Measurements from ENCODE around the gene SLC44A2.
A peak's percentile ranks its signal among the peaks of the same experiment; 100 is the strongest.

SLC44A2 gene

GRCh38 chr19:10593148-10593547 lies 32.2 kb upstream of the SLC44A2 start:
- H3K18ac ChIP-seq (ENCODE audit: low read length), result no peak overlapping the region
- no peak overlapping the region for H3K23ac ChIP-seq (ENCODE audit: low read depth, low read length, poor library complexity)
- H2BK120ac ChIP-seq (ENCODE audit: low read depth, low read length), result no peak overlapping the region
- no peak overlapping the region for H2BK5ac ChIP-seq (ENCODE audit: low read length)
- H2AFZ ChIP-seq (ENCODE audit: low read length), result no peak overlapping the region
- H3K14ac ChIP-seq (ENCODE audit: low read length), result no peak overlapping the region
- H3K79me1 ChIP-seq (ENCODE audit: low read depth, low read length), result no peaks in the 10 kb centered on the region
- no peak overlapping the region for H3K4me3 ChIP-seq (ENCODE audit: low read length in 2 of 2)
- H3K9ac ChIP-seq (ENCODE audit: low read depth, low read length, poor library complexity), result no peak overlapping the region
- no CpG with 5 or more reads among the region's 7 CpGs for WGBS, 2 donors (ENCODE audit: extremely low coverage in 2 of 2, insufficient read length in 2 of 2, insufficient replicate concordance in 1 of 2)
- H3K36me3 ChIP-seq (replicated peaks in 1 of 2; ENCODE audit: control insufficient read depth in 2 of 2, insufficient read depth in 2 of 2, low read length in 2 of 2), result no peaks in the 10 kb centered on the region
- no peaks in the 10 kb centered on the region for H3K4me1 ChIP-seq (ENCODE audit: control insufficient read depth in 2 of 2, insufficient read depth in 1 of 2, low read depth in 1 of 2, low read length in 2 of 2)
- H2BK15ac ChIP-seq (ENCODE audit: low read length), result no peak overlapping the region
- no peak overlapping the region for H3K4me2 ChIP-seq (ENCODE audit: insufficient read depth, low read length, poor library complexity, severe bottlenecking)
- no peak overlapping the region for H4K91ac ChIP-seq (ENCODE audit: low read depth, low read length, poor library complexity)
- DNase-seq (ENCODE audit: low spot score), result no peak
- H3K4ac ChIP-seq (ENCODE audit: low read length), result no peak overlapping the region
- H2AK5ac ChIP-seq (ENCODE audit: low read depth, low read length), result no peak overlapping the region
- no peak overlapping the region for H3K27ac ChIP-seq (replicated peaks; ENCODE audit: low read length)
- no peak overlapping the region for H4K8ac ChIP-seq (ENCODE audit: low read depth, low read length)
- no peaks in the 10 kb centered on the region for H3K9me3 ChIP-seq (replicated peaks in 1 of 2; ENCODE audit: control insufficient read depth in 2 of 2, insufficient read depth in 1 of 2, low read depth in 1 of 2, low read length in 2 of 2)
- peaks cover 0 to 4% (median 2%) of the 10 kb centered on the region in 3 experiments for H3K27me3 ChIP-seq (ENCODE audit: control insufficient read depth in 3 of 3, insufficient read depth in 3 of 3, low read depth in 1 of 3, low read length in 3 of 3)
- no peak overlapping the region for H2BK12ac ChIP-seq (ENCODE audit: low read length)

- no peak overlapping the region for H3K14ac ChIP-seq (ENCODE audit: low read length)
- no peak overlapping the region for H3K4me3 ChIP-seq (ENCODE audit: low read length in 2 of 2)
- no peak for DNase-seq (ENCODE audit: low spot score)
- H4K8ac ChIP-seq (ENCODE audit: low read depth, low read length), result no peak overlapping the region
- H2BK5ac ChIP-seq (ENCODE audit: low read length), result no peak overlapping the region
- H3K4ac ChIP-seq (ENCODE audit: low read length), result no peak overlapping the region
- H2BK12ac ChIP-seq (ENCODE audit: low read length), result no peak overlapping the region
- WGBS, 2 donors (ENCODE audit: extremely low coverage in 2 of 2, insufficient read length in 2 of 2, insufficient replicate concordance in 1 of 2), result no CpG with 5 or more reads among the region's 9 CpGs
- no peak overlapping the region for H2BK120ac ChIP-seq (ENCODE audit: low read depth, low read length)
- no peak overlapping the region for H3K9ac ChIP-seq (ENCODE audit: low read depth, low read length, poor library complexity)
- no peaks in the 10 kb centered on the region for H3K79me1 ChIP-seq (ENCODE audit: low read depth, low read length)
- no peak overlapping the region for H3K18ac ChIP-seq (ENCODE audit: low read length)
- H3K36me3 ChIP-seq (replicated peaks in 1 of 2; ENCODE audit: control insufficient read depth in 2 of 2, insufficient read depth in 2 of 2, low read length in 2 of 2), result no peaks in the 10 kb centered on the region
- no peak overlapping the region for H3K23ac ChIP-seq (ENCODE audit: low read depth, low read length, poor library complexity)
- no peak overlapping the region for H3K4me2 ChIP-seq (ENCODE audit: insufficient read depth, low read length, poor library complexity, severe bottlenecking)
- H2BK15ac ChIP-seq (ENCODE audit: low read length), result no peak overlapping the region
- no peaks in the 10 kb centered on the region for H3K9me3 ChIP-seq (replicated peaks in 1 of 2; ENCODE audit: control insufficient read depth in 2 of 2, insufficient read depth in 1 of 2, low read depth in 1 of 2, low read length in 2 of 2)
- H4K91ac ChIP-seq (ENCODE audit: low read depth, low read length, poor library complexity), result no peak overlapping the region
- no peaks in the 10 kb centered on the region for H3K4me1 ChIP-seq (ENCODE audit: control insufficient read depth in 2 of 2, insufficient read depth in 1 of 2, low read depth in 1 of 2, low read length in 2 of 2)
- H3K27ac ChIP-seq (replicated peaks; ENCODE audit: low read length), result no peak overlapping the region
- peaks cover 0 to 4% (median 2%) of the 10 kb centered on the region in 3 experiments for H3K27me3 ChIP-seq (ENCODE audit: control insufficient read depth in 3 of 3, insufficient read depth in 3 of 3, low read depth in 1 of 3, low read length in 3 of 3)
- H2AFZ ChIP-seq (ENCODE audit: low read length), result peak overlapping the region; percentile 57
- H2AK5ac ChIP-seq (ENCODE audit: low read depth, low read length), result no peak overlapping the region
Measured at GRCh38 chr19:10593820-10594637, 31.3 kb upstream of the SLC44A2 start.

- H3K23ac ChIP-seq (ENCODE audit: low read depth, low read length, poor library complexity), result no peak overlapping the region
- H3K9me3 ChIP-seq (replicated peaks in 1 of 2; ENCODE audit: control insufficient read depth in 2 of 2, insufficient read depth in 1 of 2, low read depth in 1 of 2, low read length in 2 of 2), result peaks cover 4 to 7% of the 10 kb centered on the region in 2 donors
- H3K9ac ChIP-seq (ENCODE audit: low read depth, low read length, poor library complexity), result no peak overlapping the region
- H3K14ac ChIP-seq (ENCODE audit: low read length), result no peak overlapping the region
- no peak overlapping the region for H3K4me2 ChIP-seq (ENCODE audit: insufficient read depth, low read length, poor library complexity, severe bottlenecking)
- no peak overlapping the region for H2BK120ac ChIP-seq (ENCODE audit: low read depth, low read length)
- H3K4me3 ChIP-seq (ENCODE audit: low read length in 2 of 2), result no peak overlapping the region
- peaks cover 3 to 5% of the 10 kb centered on the region in 2 donors for H3K36me3 ChIP-seq (replicated peaks in 1 of 2; ENCODE audit: control insufficient read depth in 2 of 2, insufficient read depth in 2 of 2, low read length in 2 of 2)
- DNase-seq (ENCODE audit: low spot score), result no peak
- H3K27me3 ChIP-seq (ENCODE audit: control insufficient read depth in 3 of 3, insufficient read depth in 3 of 3, low read depth in 1 of 3, low read length in 3 of 3), result no peaks in the 10 kb centered on the region
- no peak overlapping the region for H2AFZ ChIP-seq (ENCODE audit: low read length)
- H2BK12ac ChIP-seq (ENCODE audit: low read length), result no peak overlapping the region
- H2BK15ac ChIP-seq (ENCODE audit: low read length), result no peak overlapping the region
- no CpG with 5 or more reads among the region's 5 CpGs for WGBS, 2 donors (ENCODE audit: extremely low coverage in 2 of 2, insufficient read length in 2 of 2, insufficient replicate concordance in 1 of 2)
- H3K4ac ChIP-seq (ENCODE audit: low read length), result no peak overlapping the region
- H3K4me1 ChIP-seq (ENCODE audit: control insufficient read depth in 2 of 2, insufficient read depth in 1 of 2, low read depth in 1 of 2, low read length in 2 of 2), result peaks cover 0 to 2% of the 10 kb centered on the region in 2 donors
- H3K18ac ChIP-seq (ENCODE audit: low read length), result no peak overlapping the region
- no peak overlapping the region for H4K8ac ChIP-seq (ENCODE audit: low read depth, low read length)
- no peak overlapping the region for H2AK5ac ChIP-seq (ENCODE audit: low read depth, low read length)
- H3K79me1 ChIP-seq (ENCODE audit: low read depth, low read length), result peaks cover 12% of the 10 kb centered on the region
- H2BK5ac ChIP-seq (ENCODE audit: low read length), result no peak overlapping the region
- H4K91ac ChIP-seq (ENCODE audit: low read depth, low read length, poor library complexity), result no peak overlapping the region
- H3K27ac ChIP-seq (replicated peaks; ENCODE audit: low read length), result no peak overlapping the region
Measured at GRCh38 chr19:10600149-10600548, 25.2 kb upstream of the SLC44A2 start.

GRCh38 chr19:10601999-10602329 lies 23.4 kb upstream of the SLC44A2 start:
- H3K79me1 ChIP-seq (ENCODE audit: low read depth, low read length), result peaks cover 12% of the 10 kb centered on the region

More at GRCh38 chr19:10601999-10602329, 23.4 kb upstream of the SLC44A2 start:
- Histone ChIP-seq H3K23ac (ENCODE audit: low read depth, low read length, poor library complexity) (no peak overlapping the region), H3K9me3 (replicated peaks in 1 of 2; ENCODE audit: control insufficient read depth in 2 of 2, insufficient read depth in 1 of 2, low read depth in 1 of 2, low read length in 2 of 2) (peaks cover 4 to 7% of the 10 kb centered on the region in 2 donors), H4K91ac (ENCODE audit: low read depth, low read length, poor library complexity) (no peak overlapping the region), H4K8ac (ENCODE audit: low read depth, low read length) (peak overlapping the region; percentile 82), H3K4me3 (ENCODE audit: low read length in 2 of 2) (peak overlapping the region in 1 of 2 donors; percentile 52), H2BK120ac (ENCODE audit: low read depth, low read length) (no peak overlapping the region), H2BK15ac (ENCODE audit: low read length) (no peak overlapping the region), H3K36me3 (replicated peaks in 1 of 2; ENCODE audit: control insufficient read depth in 2 of 2, insufficient read depth in 2 of 2, low read length in 2 of 2) (peaks cover 3 to 5% of the 10 kb centered on the region in 2 donors), H3K27me3 (ENCODE audit: control insufficient read depth in 3 of 3, insufficient read depth in 3 of 3, low read depth in 1 of 3, low read length in 3 of 3) (no peaks in the 10 kb centered on the region), H3K27ac (replicated peaks; ENCODE audit: low read length) (peak overlapping the region; percentile 63), H2BK12ac (ENCODE audit: low read length) (no peak overlapping the region), H2AK5ac (ENCODE audit: low read depth, low read length) (no peak overlapping the region), H3K9ac (ENCODE audit: low read depth, low read length, poor library complexity) (no peak overlapping the region), H2BK5ac (ENCODE audit: low read length) (no peak overlapping the region), H3K18ac (ENCODE audit: low read length) (peak overlapping the region; percentile 64), H3K4me2 (ENCODE audit: insufficient read depth, low read length, poor library complexity, severe bottlenecking) (no peak overlapping the region), H3K4me1 (ENCODE audit: control insufficient read depth in 2 of 2, insufficient read depth in 1 of 2, low read depth in 1 of 2, low read length in 2 of 2) (peaks cover 0 to 2% of the 10 kb centered on the region in 2 donors), H2AFZ (ENCODE audit: low read length) (peak overlapping the region; percentile 85), H3K14ac (ENCODE audit: low read length) (no peak overlapping the region), H3K4ac (ENCODE audit: low read length) (no peak overlapping the region)
- no CpG with 5 or more reads among the region's 7 CpGs for WGBS, 2 donors (ENCODE audit: extremely low coverage in 2 of 2, insufficient read length in 2 of 2, insufficient replicate concordance in 1 of 2)
- no peak for DNase-seq (ENCODE audit: low spot score)

Data from neuronal stem cell (in vitro differentiated cells).